C4-2B (cell line): Measurements from ENCODE around the gene TMEM236.
"Not testable (repeated sequence)": the region's sequence is repeated elsewhere in the genome, so short reads cannot be mapped to it uniquely, and the experiment has no call there.

Experiments used
- H3K27ac ChIP-seq: fragments of 450-650 bp; 2 replicates; pipeline ENCODE4 v1.5.1; 2017
- CTCF ChIP-seq: fragments of 450-650 bp; conservative IDR thresholded peaks from 2 replicates; pipeline ENCODE4 v1.5.1; 2017; ENCODE audit warnings: mild to moderate bottlenecking
- ZFX ChIP-seq: fragments of 450-650 bp; IDR thresholded peaks from 2 replicates; pipeline ENCODE4 v1.6.1; 2017

The TMEM236 gene

GRCh38 chr10:17716161-17716560, 35.8 kb upstream of the TMEM236 start:
- TF ChIP-seq ZFX (no peak), CTCF (no peak)
- no peak overlapping the region for H3K27ac ChIP-seq

- H3K27ac ChIP-seq: not testable (repeated sequence)
Measured at GRCh38 chr10:17722317-17723014, 29.5 kb upstream of the TMEM236 start.

GRCh38 chr10:17725703-17726102, 26.3 kb upstream of the TMEM236 start:
- no peak overlapping the region for H3K27ac ChIP-seq
- TF ChIP-seq CTCF (no peak), ZFX (no peak)

GRCh38 chr10:17729630-17730029, 22.4 kb upstream of the TMEM236 start:
- TF ChIP-seq ZFX: no peak
- TF ChIP-seq CTCF: no peak

GRCh38 chr10:17730667-17731066, 21.3 kb upstream of the TMEM236 start:
- TF ChIP-seq ZFX: no peak
- no peak for TF ChIP-seq CTCF
- no peak overlapping the region for H3K27ac ChIP-seq

More at GRCh38 chr10:17729630-17730029, 22.4 kb upstream of the TMEM236 start:
- H3K27ac ChIP-seq: no peak overlapping the region

- no peak overlapping the region for H3K27ac ChIP-seq
- TF ChIP-seq CTCF: no peak
- no peak for TF ChIP-seq ZFX
Measured at GRCh38 chr10:17731331-17732020, 20.5 kb upstream of the TMEM236 start.

GRCh38 chr10:17733620-17734019, 18.4 kb upstream of the TMEM236 start:
- no peak overlapping the region for H3K27ac ChIP-seq
- TF ChIP-seq CTCF: no peak
- no peak for TF ChIP-seq ZFX
